Measurements from ENCODE around the gene RNF227. TPM values are rescaled to one million over a fixed set of nuclear protein-coding genes. Genes with fewer than 3 reads are reported as not detected.

RNF227 gene
- total and polyA plus RNA-seq, 10 of the 15 experiments (the other 5 are each of a cell fraction or from before 2014, with no cell fraction given), result 0.49 to 5.0 (median 1.3) TPM

DNA sequence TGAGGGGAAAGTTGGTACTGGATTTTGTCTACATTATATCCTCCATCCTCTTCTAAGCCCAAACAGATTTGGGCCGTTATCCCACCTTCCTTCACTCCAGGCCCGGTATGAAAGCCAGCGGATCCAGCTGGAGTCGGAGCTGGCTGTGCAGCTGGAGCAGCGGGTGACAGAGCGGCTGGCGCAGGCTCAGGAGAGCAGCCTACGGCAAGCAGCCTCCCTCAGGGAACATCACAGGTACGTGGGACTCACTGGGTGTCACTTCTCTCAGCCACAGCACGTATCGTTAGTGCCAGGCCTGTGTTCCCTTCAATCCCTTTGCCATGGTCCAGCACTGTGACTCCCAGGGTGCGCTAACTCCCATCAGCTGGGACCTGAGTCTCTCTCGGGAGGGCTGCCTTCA lies 27.2 kb upstream of the RNF227 start (continued):
- TF ChIP-seq, protein P1, sequence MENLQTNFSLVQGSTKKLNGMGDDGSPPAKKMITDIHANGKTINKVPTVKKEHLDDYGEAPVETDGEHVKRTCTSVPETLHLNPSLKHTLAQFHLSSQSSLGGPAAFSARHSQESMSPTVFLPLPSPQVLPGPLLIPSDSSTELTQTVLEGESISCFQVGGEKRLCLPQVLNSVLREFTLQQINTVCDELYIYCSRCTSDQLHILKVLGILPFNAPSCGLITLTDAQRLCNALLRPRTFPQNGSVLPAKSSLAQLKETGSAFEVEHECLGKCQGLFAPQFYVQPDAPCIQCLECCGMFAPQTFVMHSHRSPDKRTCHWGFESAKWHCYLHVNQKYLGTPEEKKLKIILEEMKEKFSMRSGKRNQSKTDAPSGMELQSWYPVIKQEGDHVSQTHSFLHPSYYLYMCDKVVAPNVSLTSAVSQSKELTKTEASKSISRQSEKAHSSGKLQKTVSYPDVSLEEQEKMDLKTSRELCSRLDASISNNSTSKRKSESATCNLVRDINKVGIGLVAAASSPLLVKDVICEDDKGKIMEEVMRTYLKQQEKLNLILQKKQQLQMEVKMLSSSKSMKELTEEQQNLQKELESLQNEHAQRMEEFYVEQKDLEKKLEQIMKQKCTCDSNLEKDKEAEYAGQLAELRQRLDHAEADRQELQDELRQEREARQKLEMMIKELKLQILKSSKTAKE (IDR thresholded peaks at IDR 0.05; ENCODE audit: low read depth, poor library complexity, severe bottlenecking), result no peak
- TF ChIP-seq, protein P2, sequence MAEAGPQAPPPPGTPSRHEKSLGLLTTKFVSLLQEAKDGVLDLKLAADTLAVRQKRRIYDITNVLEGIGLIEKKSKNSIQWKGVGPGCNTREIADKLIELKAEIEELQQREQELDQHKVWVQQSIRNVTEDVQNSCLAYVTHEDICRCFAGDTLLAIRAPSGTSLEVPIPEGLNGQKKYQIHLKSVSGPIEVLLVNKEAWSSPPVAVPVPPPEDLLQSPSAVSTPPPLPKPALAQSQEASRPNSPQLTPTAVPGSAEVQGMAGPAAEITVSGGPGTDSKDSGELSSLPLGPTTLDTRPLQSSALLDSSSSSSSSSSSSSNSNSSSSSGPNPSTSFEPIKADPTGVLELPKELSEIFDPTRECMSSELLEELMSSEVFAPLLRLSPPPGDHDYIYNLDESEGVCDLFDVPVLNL (IDR thresholded peaks at IDR 0.05; ENCODE audit: low read depth, low read length), result no peak
- TF ChIP-seq SREBF1 (IDR thresholded peaks at IDR 0.05; ENCODE audit: low read length) (no peak), NFYB (IDR thresholded peaks at IDR 0.05; ENCODE audit: insufficient read depth, low read depth, low read length) (no peak)

DNA sequence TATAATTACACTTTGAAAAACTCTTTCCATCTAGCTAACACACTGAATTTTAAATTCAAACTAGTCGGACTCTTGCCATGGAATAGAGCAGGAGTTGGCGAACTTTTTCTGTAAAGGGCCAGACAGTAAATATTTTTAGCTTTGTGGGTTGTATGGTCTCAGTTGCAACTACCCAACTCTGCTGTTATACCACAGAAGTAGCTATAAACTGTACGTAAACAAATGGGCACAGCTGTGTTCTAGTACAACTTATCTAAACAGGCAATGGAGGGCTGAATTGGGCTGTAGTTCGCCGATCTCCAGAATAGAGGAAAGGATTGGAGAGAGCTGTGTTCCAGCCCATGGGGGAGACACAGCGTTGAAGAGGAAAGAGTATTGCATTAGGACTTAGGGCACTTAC lies 24.7 kb upstream of the RNF227 start:
- Histone ChIP-seq H3K36me3 (ENCODE audit: control insufficient read depth in 2 of 2, insufficient read depth in 2 of 2, low read length in 1 of 2) (peaks cover 8 to 22% of the 10 kb centered on the region in 2 experiments), H3K4me2 (ENCODE audit: control insufficient read depth, insufficient read depth) (no peak overlapping the region), H3K27me3 (replicated peaks in 1 of 2; ENCODE audit: control insufficient read depth in 2 of 2, insufficient read depth in 2 of 2, low read length in 1 of 2) (no peaks in the 10 kb centered on the region), H3K27ac (ENCODE audit: control insufficient read depth, insufficient read depth) (no peak overlapping the region), H3K4me3 (no peak overlapping the region), H3K4me1 (ENCODE audit: control insufficient read depth, insufficient read depth, low read length) (no peaks in the 10 kb centered on the region), H3K9me3 (replicated peaks; ENCODE audit: control insufficient read depth, insufficient read depth, low read length) (no peaks in the 10 kb centered on the region), H3K79me2 (ENCODE audit: control insufficient read depth, insufficient read depth, low read length) (no peaks in the 10 kb centered on the region), H4K20me1 (ENCODE audit: control insufficient read depth, insufficient read depth) (no peaks in the 10 kb centered on the region), H2AFZ (ENCODE audit: control insufficient read depth, low read depth, low read length) (no peak overlapping the region), H3K9ac (ENCODE audit: control insufficient read depth, insufficient read depth, low read length) (no peak overlapping the region)
- BruUV-seq (replicated peaks), result no TSS peak
- ChIA-PET RAD21 (ENCODE audit: unreplicated experiment) (interaction anchor here (1.3 kb wide), 1 partner anchor 120 kb away, joined by 3 read pairs; no protein-coding TSS in a partner anchor), SMC1A (ENCODE audit: uncharacterized antibody, unreplicated experiment) (interaction anchor here (0.8 to 1.1 kb wide), 2 partner anchors 10 to 43 kb away, joined by 3 to 4 read pairs; no protein-coding TSS in a partner anchor), CTCF (interaction anchor here (0.5 to 3.3 kb wide), 4 partner anchors 30 to 513 kb away, joined by 3 to 13 read pairs (median 4); no protein-coding TSS in a partner anchor), POLR2A (interaction anchor here (1.2 to 1.6 kb wide), 2 partner anchors 9 to 11 kb away, joined by 3 to 5 read pairs; partner anchors contain the start of genes CNTROB and TRAPPC1)
- DNase-seq (ENCODE audit: low read depth, low spot score), result no peak
- in situ Hi-C loops (cut with MboI), result no loop called here
- no peak for FAIRE-seq
- intact Hi-C loops (cut with micrococcal nuclease; ENCODE audit: unreplicated experiment), result no loop called here
- 100% methylated on average over 6 of the region's 6 CpGs for WGBS (ENCODE audit: insufficient coverage, insufficient replicate concordance, low lambda C conversion rate, missing lambda C conversion rate)
- no peak for ATAC-seq
- TF ChIP-seq EZH2 (IDR thresholded peaks at IDR 0.05; ENCODE audit: borderline replicate concordance, control insufficient read depth, low read depth, low read length) (no peak), YY1 (IDR thresholded peaks at IDR 0.05; ENCODE audit: low read depth, low read length) (no peak), MTA2 (IDR thresholded peaks at IDR 0.05; ENCODE audit: low read depth) (no peak), MXI1 (IDR thresholded peaks at IDR 0.05; ENCODE audit: low read depth, low read length) (no peak), MYB (IDR thresholded peaks at IDR 0.05; ENCODE audit: borderline replicate concordance, low read depth, low read length) (no peak), ZSCAN29 (IDR thresholded peaks at IDR 0.05) (no peak), ZNF274 (IDR thresholded peaks at IDR 0.05; ENCODE audit: insufficient read depth, insufficient read length) (no peak), IRF4 (IDR thresholded peaks at IDR 0.05; ENCODE audit: low read depth, low read length) (no peak)
- TF ChIP-seq, protein P3, sequence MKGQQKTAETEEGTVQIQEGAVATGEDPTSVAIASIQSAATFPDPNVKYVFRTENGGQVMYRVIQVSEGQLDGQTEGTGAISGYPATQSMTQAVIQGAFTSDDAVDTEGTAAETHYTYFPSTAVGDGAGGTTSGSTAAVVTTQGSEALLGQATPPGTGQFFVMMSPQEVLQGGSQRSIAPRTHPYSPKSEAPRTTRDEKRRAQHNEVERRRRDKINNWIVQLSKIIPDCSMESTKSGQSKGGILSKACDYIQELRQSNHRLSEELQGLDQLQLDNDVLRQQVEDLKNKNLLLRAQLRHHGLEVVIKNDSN (IDR thresholded peaks at IDR 0.05; ENCODE audit: borderline replicate concordance, extremely low read length, insufficient read depth, low read depth, low read length), result no peak
- TF ChIP-seq, protein P4, sequence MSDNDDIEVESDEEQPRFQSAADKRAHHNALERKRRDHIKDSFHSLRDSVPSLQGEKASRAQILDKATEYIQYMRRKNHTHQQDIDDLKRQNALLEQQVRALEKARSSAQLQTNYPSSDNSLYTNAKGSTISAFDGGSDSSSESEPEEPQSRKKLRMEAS (IDR thresholded peaks at IDR 0.05; ENCODE audit: low read depth, low read length), result no peak
- TF ChIP-seq, protein P5, sequence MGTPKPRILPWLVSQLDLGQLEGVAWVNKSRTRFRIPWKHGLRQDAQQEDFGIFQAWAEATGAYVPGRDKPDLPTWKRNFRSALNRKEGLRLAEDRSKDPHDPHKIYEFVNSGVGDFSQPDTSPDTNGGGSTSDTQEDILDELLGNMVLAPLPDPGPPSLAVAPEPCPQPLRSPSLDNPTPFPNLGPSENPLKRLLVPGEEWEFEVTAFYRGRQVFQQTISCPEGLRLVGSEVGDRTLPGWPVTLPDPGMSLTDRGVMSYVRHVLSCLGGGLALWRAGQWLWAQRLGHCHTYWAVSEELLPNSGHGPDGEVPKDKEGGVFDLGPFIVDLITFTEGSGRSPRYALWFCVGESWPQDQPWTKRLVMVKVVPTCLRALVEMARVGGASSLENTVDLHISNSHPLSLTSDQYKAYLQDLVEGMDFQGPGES (IDR thresholded peaks at IDR 0.05), result no peak

All from GM12878 (cell line).